ENCODE data around the gene ENKUR. TPM values are rescaled to one million over a fixed set of nuclear protein-coding genes. Genes with fewer than 3 reads are reported as not detected.

The ENKUR gene
- total RNA-seq, 2 donors from 2014 or later: not detected

DNA sequence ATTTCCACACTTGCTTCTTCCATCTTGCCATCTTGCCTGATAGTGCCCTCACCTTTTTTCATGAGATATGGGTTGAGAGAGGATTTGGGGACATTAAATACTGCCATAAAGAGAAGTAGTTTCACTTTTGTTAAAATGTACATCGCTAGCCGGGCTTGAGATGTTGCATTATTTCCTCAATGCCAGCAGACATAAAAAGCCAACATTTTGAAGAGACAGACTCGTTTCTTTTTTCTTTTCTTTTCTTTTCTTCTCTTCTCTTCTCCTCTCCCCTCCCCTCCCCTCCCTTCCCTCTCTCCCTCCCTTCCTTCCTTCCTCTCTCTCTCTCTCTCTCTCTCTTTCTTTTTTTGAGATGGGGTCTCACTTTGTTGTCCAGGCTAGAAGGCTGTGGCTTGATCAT lies 17.9 kb downstream of the ENKUR start:
- WGBS, 2 donors: 71 to 79% methylated on average over 3 of the region's 3 CpGs
- intact Hi-C loops (cut with DNase I): no loop called here
- H3K9me3 ChIP-seq: no peaks in the 10 kb centered on the region
- ATAC-seq (no peak), DNase-seq (no peak)
- H3K4me1 ChIP-seq: no peaks in the 10 kb centered on the region
- TF ChIP-seq, protein P1, sequence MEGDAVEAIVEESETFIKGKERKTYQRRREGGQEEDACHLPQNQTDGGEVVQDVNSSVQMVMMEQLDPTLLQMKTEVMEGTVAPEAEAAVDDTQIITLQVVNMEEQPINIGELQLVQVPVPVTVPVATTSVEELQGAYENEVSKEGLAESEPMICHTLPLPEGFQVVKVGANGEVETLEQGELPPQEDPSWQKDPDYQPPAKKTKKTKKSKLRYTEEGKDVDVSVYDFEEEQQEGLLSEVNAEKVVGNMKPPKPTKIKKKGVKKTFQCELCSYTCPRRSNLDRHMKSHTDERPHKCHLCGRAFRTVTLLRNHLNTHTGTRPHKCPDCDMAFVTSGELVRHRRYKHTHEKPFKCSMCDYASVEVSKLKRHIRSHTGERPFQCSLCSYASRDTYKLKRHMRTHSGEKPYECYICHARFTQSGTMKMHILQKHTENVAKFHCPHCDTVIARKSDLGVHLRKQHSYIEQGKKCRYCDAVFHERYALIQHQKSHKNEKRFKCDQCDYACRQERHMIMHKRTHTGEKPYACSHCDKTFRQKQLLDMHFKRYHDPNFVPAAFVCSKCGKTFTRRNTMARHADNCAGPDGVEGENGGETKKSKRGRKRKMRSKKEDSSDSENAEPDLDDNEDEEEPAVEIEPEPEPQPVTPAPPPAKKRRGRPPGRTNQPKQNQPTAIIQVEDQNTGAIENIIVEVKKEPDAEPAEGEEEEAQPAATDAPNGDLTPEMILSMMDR (IDR thresholded peaks at IDR 0.05): no peak
- TF ChIP-seq POLR2A (IDR thresholded peaks at IDR 0.05): no peak
- H3K27ac ChIP-seq: no peak overlapping the region
- H3K4me3 ChIP-seq: no peak overlapping the region
- H3K27me3 ChIP-seq: no peaks in the 10 kb centered on the region
- no peaks in the 10 kb centered on the region for H3K36me3 ChIP-seq (replicated peaks in 1 of 2; ENCODE audit: insufficient read depth in 1 of 2, low read depth in 2 of 2)

DNA sequence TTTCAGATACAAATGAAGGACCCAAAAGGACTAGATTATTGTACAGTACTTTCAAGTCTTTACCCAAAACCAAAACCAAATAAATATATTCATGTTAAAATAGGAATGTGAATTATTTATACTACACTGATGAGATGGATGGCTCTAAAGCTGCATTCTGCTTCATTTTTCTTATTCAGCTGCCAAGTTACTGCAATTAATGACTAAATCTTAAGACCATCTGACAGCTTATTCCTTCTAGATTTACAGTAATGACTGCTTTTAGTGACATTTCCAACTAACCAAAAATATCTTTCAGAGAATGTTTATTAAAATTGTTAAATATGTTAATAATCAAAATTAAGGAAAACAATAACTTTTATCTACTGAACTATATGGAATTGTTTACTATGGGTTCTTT lies 20.9 kb downstream of the ENKUR start:
- no peak overlapping the region for H3K27ac ChIP-seq
- TF ChIP-seq POLR2A (IDR thresholded peaks at IDR 0.05): no peak
- TF ChIP-seq, protein P1 (IDR thresholded peaks at IDR 0.05): no peak
- H3K36me3 ChIP-seq (replicated peaks in 1 of 2; ENCODE audit: insufficient read depth in 1 of 2, low read depth in 2 of 2): no peaks in the 10 kb centered on the region
- H3K27me3 ChIP-seq: no peaks in the 10 kb centered on the region
- H3K9me3 ChIP-seq: no peaks in the 10 kb centered on the region
- no peak overlapping the region for H3K4me3 ChIP-seq
- no peak for DNase-seq
- H3K4me1 ChIP-seq: no peaks in the 10 kb centered on the region
- intact Hi-C loops (cut with DNase I): no loop called here
- no peak for ATAC-seq

DNA sequence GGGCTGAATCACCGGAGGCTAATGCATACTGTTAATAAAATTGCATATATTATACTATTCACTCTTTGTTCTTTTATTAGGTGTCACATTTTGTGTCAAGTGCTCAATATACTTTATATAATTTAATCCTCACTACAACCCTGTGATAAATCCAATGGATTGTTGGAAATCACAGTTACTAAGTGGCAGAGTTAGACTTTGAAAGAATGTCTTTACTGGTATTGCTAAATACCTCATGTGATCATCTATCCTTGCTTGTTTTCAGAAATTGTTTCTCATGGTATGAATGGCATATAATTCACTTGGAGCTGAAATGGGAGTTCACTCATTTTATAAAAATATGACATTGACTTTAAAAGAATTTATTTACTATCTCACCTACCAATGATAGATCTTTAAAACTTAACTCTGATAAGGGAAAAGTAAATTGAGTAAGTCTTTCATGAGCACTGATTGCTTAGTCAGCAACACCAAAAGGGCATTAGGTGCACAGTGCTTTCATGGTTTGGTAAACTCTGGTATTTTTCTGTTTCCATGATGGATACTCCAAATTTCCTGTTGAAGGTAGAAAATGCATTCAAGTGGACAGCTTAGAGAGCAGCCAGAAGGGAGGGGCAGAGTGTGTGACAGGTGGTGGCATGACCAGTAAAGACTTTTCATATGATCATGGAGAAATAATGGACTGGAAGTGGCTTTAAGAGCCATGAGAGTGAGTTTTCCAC lies 22.6 kb downstream of the ENKUR start:
- ATAC-seq: no peak
- no peak overlapping the region for H3K27ac ChIP-seq
- WGBS, 2 donors: 96 to 100% methylated on average over 1 of the region's 1 CpG

DNA sequence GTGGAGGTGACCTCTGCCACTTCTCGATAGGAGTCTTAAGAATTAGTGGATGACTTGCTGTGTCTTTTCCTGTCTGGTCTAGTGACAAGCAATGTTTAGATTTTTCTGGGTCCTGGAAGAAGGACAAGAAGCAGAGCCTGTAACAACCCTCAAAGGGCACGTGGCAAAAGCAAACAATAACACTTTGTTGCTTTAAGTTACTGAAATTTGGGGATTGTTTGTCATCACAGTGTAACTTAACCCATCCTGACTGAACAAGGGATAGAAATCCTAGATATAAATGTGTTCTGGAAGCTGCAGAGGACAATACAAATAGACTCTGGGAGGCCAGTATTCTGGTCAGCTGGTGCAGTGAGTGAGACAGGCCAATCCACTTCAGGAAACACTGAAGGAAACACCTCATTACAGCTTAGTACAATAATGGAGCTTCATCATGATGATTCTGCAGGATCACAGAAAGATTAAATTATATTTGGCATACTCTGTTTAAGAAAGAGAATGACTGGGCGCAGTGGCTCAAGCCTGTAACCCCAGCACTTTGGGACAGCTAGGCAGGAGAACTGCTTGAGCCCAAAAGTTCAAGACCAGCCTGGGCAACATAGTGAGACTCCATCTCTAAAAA lies 23.3 kb downstream of the ENKUR start:
- Histone ChIP-seq H3K27me3 (no peaks in the 10 kb centered on the region), H3K4me3 (no peak overlapping the region), H3K36me3 (replicated peaks in 1 of 2; ENCODE audit: insufficient read depth in 1 of 2, low read depth in 2 of 2) (no peaks in the 10 kb centered on the region), H3K27ac (no peak overlapping the region), H3K4me1 (no peaks in the 10 kb centered on the region), H3K9me3 (no peaks in the 10 kb centered on the region)
- 69 to 83% methylated on average over 3 of the region's 3 CpGs for WGBS, 2 donors
- ATAC-seq (no peak), DNase-seq (no peak)
- TF ChIP-seq, protein P1 (IDR thresholded peaks at IDR 0.05): no peak
- no peak for TF ChIP-seq POLR2A (IDR thresholded peaks at IDR 0.05)
- intact Hi-C loops (cut with DNase I): no loop called here

More for the DNA sequence above, 22.6 kb downstream of the ENKUR start:
- no peak for TF ChIP-seq POLR2A (IDR thresholded peaks at IDR 0.05)
- TF ChIP-seq, protein P1 (IDR thresholded peaks at IDR 0.05): no peak
- H3K4me1 ChIP-seq: no peaks in the 10 kb centered on the region
- no peaks in the 10 kb centered on the region for H3K36me3 ChIP-seq (replicated peaks in 1 of 2; ENCODE audit: insufficient read depth in 1 of 2, low read depth in 2 of 2)
- H3K9me3 ChIP-seq: no peaks in the 10 kb centered on the region
- DNase-seq: no peak
- intact Hi-C loops (cut with DNase I): no loop called here
- no peaks in the 10 kb centered on the region for H3K27me3 ChIP-seq
- no peak overlapping the region for H3K4me3 ChIP-seq

DNA sequence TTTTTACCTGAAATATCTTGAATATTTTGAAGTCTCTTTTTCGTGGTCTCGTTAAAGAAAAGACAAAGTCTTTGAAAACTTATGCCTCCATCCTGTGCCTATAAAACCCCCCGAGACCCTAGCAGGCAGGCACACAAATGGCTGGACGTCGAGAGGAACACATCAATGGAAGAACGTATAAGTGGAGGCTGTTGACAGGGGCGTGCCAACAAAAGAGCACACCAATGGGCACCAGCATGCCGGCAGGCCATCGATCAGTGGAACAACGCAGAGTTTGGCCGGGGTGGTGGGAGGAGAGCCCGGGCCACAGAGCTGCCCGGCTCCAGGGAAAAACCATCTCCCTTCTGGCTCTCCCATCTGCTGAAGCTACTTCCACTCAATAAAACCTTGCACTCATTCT lies 24.7 kb downstream of the ENKUR start:
- H3K4me1 ChIP-seq: no peaks in the 10 kb centered on the region
- no peaks in the 10 kb centered on the region for H3K27me3 ChIP-seq
- no peaks in the 10 kb centered on the region for H3K36me3 ChIP-seq (replicated peaks in 1 of 2; ENCODE audit: insufficient read depth in 1 of 2, low read depth in 2 of 2)
- WGBS, 2 donors: 86 to 89% methylated on average over 13 of the region's 13 CpGs
- ATAC-seq (no peak), DNase-seq (no peak)
- no peak overlapping the region for H3K4me3 ChIP-seq
- no peaks in the 10 kb centered on the region for H3K9me3 ChIP-seq
- H3K27ac ChIP-seq: no peak overlapping the region
- TF ChIP-seq POLR2A (IDR thresholded peaks at IDR 0.05): no peak
- intact Hi-C loops (cut with DNase I): no loop called here
